Caco-2 (cell line): ENCODE measurements around the gene NYNRIN. TPM values are rescaled to one million over a fixed set of nuclear protein-coding genes. Genes with fewer than 3 reads are reported as not detected.

ENCODE experiments used
- BruUV-seq: library from RNA; stranded (reverse); fragments of 400-500 nt; replicated peaks from 2 replicates; lab custom pipeline; 2021; lab: Mats Ljungman, UMichigan
- CTCF ChIA-PET: fragments of 300-600 bp; sonication (Branson Sonifier 250); formaldehyde crosslinking; loops from one replicate; lab custom pipeline; 2022; ENCODE audit warnings: antibody characterized with exemption; lab: Charles Lee
- POLR2A ChIA-PET: fragments of 300-600 bp; sonication (Branson Sonifier 250); formaldehyde crosslinking; loops from one replicate; lab custom pipeline; 2022; ENCODE audit warnings: antibody characterized with exemption; lab: Charles Lee
- DNase-seq, 2 experiments: peaks; one replicate each; pipeline versions ENCODE4 v3.0.0 to v3.0.0-alpha.2; 2020 to 2022
- H3K27me3 ChIP-seq: replicated peaks from 2 replicates; pipeline ENCODE4 v1.6.0; 2011; ENCODE audit warnings: low read length; ENCODE audit not compliant: control insufficient read depth, insufficient read depth
- H3K36me3 ChIP-seq: 2 replicates; pipeline ENCODE4 v1.5.1; 2011; ENCODE audit warnings: low read length; ENCODE audit not compliant: control insufficient read depth, insufficient read depth
- H3K4me1 ChIP-seq: fragments of 250-450 bp; sonication (Bioruptor Pico); 2 replicates; pipeline ENCODE4 v1.5.1; 2020; ENCODE audit warnings: mild to moderate bottlenecking
- H3K4me3 ChIP-seq: 2 replicates; pipeline ENCODE4 v1.5.1; 2011; ENCODE audit warnings: low read depth, mild to moderate bottlenecking, control low read depth, low read length
- H3K9me3 ChIP-seq: fragments of 250-450 bp; sonication (Bioruptor Pico); 2 replicates; pipeline ENCODE4 v1.5.1; 2020; ENCODE audit warnings: mild to moderate bottlenecking, moderate library complexity
- H3K27ac Mint-ChIP-seq: one replicate; pipeline ENCODE4 v1.8.0; 2022; ENCODE audit warnings: mixed read lengths; ENCODE audit not compliant: unreplicated experiment
- H3K27me3 Mint-ChIP-seq: one replicate; pipeline ENCODE4 v1.8.0; 2022; ENCODE audit warnings: mixed read lengths; ENCODE audit not compliant: insufficient read depth, unreplicated experiment
- H3K36me3 Mint-ChIP-seq: one replicate; pipeline ENCODE4 v1.8.0; 2022; ENCODE audit warnings: mild to moderate bottlenecking, mixed read lengths; ENCODE audit not compliant: insufficient read depth, unreplicated experiment
- H3K4me1 Mint-ChIP-seq: one replicate; pipeline ENCODE4 v1.8.0; 2022; ENCODE audit warnings: low read depth, mixed read lengths; ENCODE audit not compliant: unreplicated experiment
- H3K4me3 Mint-ChIP-seq: one replicate; pipeline ENCODE4 v1.8.0; 2022; ENCODE audit warnings: mild to moderate bottlenecking, moderate library complexity, mixed read lengths; ENCODE audit not compliant: unreplicated experiment
- H3K9me3 Mint-ChIP-seq: one replicate; pipeline ENCODE4 v1.8.0; 2022; ENCODE audit warnings: mixed read lengths; ENCODE audit not compliant: unreplicated experiment
- intact Hi-C: fragments of 100-400 bp; cut with micrococcal nuclease; formaldehyde crosslinking; loops from one replicate; pipeline ENCODE4 v1.10.0; 2022; ENCODE audit not compliant: unreplicated experiment
- total RNA-seq: library from RNA; stranded (reverse); gene quantifications from 2 replicates; pipeline ENCODE4 v1.2.3, GENCODE V29; 2022
- TF ChIP-seq, protein P1 (sequence below), 2 experiments: fragments of 200-600 bp in 1 of 2; IDR thresholded peaks; 1 replicate in 1 of 2; 2 replicates in 1 of 2; pipeline versions ENCODE4 v1.5.1 to v1.8.0; 2011 to 2022; ENCODE audit warnings: antibody characterized with exemption in 1 of 2, control low read depth in 1 of 2, inconsistent platforms in 1 of 2, low read depth in 1 of 2, low read length in 1 of 2, mild to moderate bottlenecking in 1 of 2, moderate library complexity in 1 of 2; ENCODE audit not compliant: insufficient read depth in 1 of 2, severe bottlenecking in 1 of 2, unreplicated experiment in 1 of 2

The NYNRIN gene
- total RNA-seq, 1 experiment from 2014 or later, result 5.9 TPM

DNA sequence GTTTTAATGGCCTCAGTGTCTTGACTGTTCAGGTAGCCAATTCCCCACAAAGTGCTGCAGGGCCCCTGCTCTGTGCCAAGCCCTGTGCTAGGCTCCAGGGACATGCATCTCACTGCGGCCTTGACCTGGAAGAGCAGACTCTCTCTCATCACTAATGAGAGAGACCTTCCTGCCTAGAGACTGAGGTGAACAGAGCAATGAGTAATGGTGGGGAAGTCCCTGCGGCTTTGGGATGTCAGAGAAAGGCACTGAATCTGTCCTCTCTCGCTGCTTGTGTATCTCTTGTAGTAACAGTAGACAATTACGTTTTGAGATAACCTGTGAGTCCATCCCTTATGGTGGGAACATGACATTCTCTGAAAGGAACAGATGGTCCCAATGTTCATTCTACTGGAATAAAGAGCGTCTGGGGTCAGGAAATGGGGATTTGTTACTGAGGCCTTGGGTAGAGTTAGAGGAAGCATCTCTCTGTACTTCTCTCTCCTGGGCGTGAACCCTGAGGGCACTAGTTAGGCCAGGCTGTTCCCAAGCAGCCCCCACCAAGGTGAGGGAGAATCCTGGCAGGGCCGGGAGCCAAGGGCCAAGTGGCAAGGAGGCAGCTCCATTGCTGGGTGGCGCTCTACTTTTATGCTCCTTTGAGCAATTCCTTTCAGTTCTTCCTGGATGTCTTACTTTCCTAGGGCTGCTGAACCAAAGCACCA lies 17.3 kb upstream of the NYNRIN start:
- TF ChIP-seq, protein P1, sequence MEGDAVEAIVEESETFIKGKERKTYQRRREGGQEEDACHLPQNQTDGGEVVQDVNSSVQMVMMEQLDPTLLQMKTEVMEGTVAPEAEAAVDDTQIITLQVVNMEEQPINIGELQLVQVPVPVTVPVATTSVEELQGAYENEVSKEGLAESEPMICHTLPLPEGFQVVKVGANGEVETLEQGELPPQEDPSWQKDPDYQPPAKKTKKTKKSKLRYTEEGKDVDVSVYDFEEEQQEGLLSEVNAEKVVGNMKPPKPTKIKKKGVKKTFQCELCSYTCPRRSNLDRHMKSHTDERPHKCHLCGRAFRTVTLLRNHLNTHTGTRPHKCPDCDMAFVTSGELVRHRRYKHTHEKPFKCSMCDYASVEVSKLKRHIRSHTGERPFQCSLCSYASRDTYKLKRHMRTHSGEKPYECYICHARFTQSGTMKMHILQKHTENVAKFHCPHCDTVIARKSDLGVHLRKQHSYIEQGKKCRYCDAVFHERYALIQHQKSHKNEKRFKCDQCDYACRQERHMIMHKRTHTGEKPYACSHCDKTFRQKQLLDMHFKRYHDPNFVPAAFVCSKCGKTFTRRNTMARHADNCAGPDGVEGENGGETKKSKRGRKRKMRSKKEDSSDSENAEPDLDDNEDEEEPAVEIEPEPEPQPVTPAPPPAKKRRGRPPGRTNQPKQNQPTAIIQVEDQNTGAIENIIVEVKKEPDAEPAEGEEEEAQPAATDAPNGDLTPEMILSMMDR (IDR thresholded peaks at IDR 0.05; ENCODE audit: insufficient read depth in 1 of 2, low read depth in 1 of 2, low read length in 1 of 2, severe bottlenecking in 1 of 2, unreplicated experiment in 1 of 2), result no peak
- CTCF ChIA-PET, result interaction anchor here (1.3 kb wide), 1 partner anchor 9 kb away, joined by 5 read pairs; no protein-coding TSS in a partner anchor
- H3K4me3 Mint-ChIP-seq, result no peak overlapping the region
- no peaks in the 10 kb centered on the region for H3K27me3 Mint-ChIP-seq
- intact Hi-C loops, result no loop called here
- POLR2A ChIA-PET, result no interaction called here
- Histone ChIP-seq H3K4me1 (no peaks in the 10 kb centered on the region), H3K27me3 (no peaks in the 10 kb centered on the region), H3K36me3 (no peaks in the 10 kb centered on the region), H3K9me3 (no peaks in the 10 kb centered on the region), H3K4me3 (no peak overlapping the region)
- H3K4me1 Mint-ChIP-seq, result no peaks in the 10 kb centered on the region
- no peak overlapping the region for H3K27ac Mint-ChIP-seq
- no peaks in the 10 kb centered on the region for H3K36me3 Mint-ChIP-seq
- DNase-seq, result no peak
- no TSS peak for BruUV-seq
- no peaks in the 10 kb centered on the region for H3K9me3 Mint-ChIP-seq

GRCh38 chr14:24382064-24382371 lies 16.8 kb upstream of the NYNRIN start:
- CTCF ChIA-PET, result interaction anchor here (1.3 to 1.7 kb wide), 2 partner anchors 9 to 50 kb away, joined by 5 to 6 read pairs; no protein-coding TSS in a partner anchor
- H3K27me3 Mint-ChIP-seq, result no peaks in the 10 kb centered on the region
- H3K9me3 Mint-ChIP-seq, result no peaks in the 10 kb centered on the region
- no peaks in the 10 kb centered on the region for H3K9me3 ChIP-seq
- no peaks in the 10 kb centered on the region for H3K27me3 ChIP-seq
- no peaks in the 10 kb centered on the region for H3K4me1 ChIP-seq
- no peaks in the 10 kb centered on the region for H3K36me3 Mint-ChIP-seq
- no peak overlapping the region for H3K4me3 ChIP-seq
- intact Hi-C loops, result no loop called here
- no peak overlapping the region for H3K27ac Mint-ChIP-seq
- POLR2A ChIA-PET, result no interaction called here
- no TSS peak for BruUV-seq
- H3K4me3 Mint-ChIP-seq, result no peak overlapping the region
- DNase-seq, result no peak
- TF ChIP-seq, protein P1 (IDR thresholded peaks at IDR 0.05; ENCODE audit: insufficient read depth in 1 of 2, low read depth in 1 of 2, low read length in 1 of 2, severe bottlenecking in 1 of 2, unreplicated experiment in 1 of 2), result no peak
- H3K4me1 Mint-ChIP-seq, result no peaks in the 10 kb centered on the region
- H3K36me3 ChIP-seq, result no peaks in the 10 kb centered on the region

DNA sequence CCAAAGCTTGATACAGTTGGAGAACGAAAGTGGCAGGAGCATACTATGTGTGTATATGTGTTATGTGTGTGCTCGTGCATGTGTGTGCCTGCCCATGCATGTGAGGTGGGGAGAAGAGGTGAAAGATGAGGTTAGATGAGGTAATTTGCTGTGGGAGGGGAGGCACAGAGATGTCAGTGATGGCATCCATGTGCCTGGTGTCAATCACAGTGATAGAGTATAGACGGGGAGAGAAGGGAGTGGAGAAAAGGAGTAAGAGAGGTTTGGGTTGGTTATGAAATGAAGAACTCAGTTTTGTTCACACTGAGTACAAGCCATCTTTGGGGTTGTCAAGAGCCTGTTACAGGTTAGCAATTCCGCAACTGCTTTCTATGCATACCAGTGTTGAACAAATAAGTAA lies 14.6 kb upstream of the NYNRIN start:
- no peaks in the 10 kb centered on the region for H3K9me3 Mint-ChIP-seq
- intact Hi-C loops, result no loop called here
- no peak overlapping the region for H3K4me3 Mint-ChIP-seq
- H3K4me3 ChIP-seq, result no peak overlapping the region
- no peaks in the 10 kb centered on the region for H3K9me3 ChIP-seq
- no peak overlapping the region for H3K27ac Mint-ChIP-seq
- no TSS peak for BruUV-seq
- no peaks in the 10 kb centered on the region for H3K4me1 ChIP-seq
- H3K4me1 Mint-ChIP-seq, result peaks cover 3% of the 10 kb centered on the region
- H3K27me3 ChIP-seq, result no peaks in the 10 kb centered on the region
- H3K36me3 Mint-ChIP-seq, result no peaks in the 10 kb centered on the region
- POLR2A ChIA-PET, result no interaction called here
- no peaks in the 10 kb centered on the region for H3K36me3 ChIP-seq
- CTCF ChIA-PET, result no interaction called here
- DNase-seq, result no peak
- no peaks in the 10 kb centered on the region for H3K27me3 Mint-ChIP-seq
- TF ChIP-seq, protein P1 (IDR thresholded peaks at IDR 0.05; ENCODE audit: insufficient read depth in 1 of 2, low read depth in 1 of 2, low read length in 1 of 2, severe bottlenecking in 1 of 2, unreplicated experiment in 1 of 2), result no peak
